Measurements from ENCODE around the gene LARGE2.
A peak's percentile ranks its signal among the peaks of the same experiment; 100 is the strongest.
"Not testable (repeated sequence)": the region's sequence is repeated elsewhere in the genome, so short reads cannot be mapped to it uniquely, and the experiment has no call there.

Gene LARGE2

GRCh38 chr11:45889555-45889954 lies 32.9 kb upstream of the LARGE2 start:
- Mint-ChIP-seq H3K4me3 (no peak overlapping the region), H3K9me3 (no peaks in the 10 kb centered on the region), H3K4me1 (ENCODE audit: low read depth) (peaks cover under 1% of the 10 kb centered on the region), H3K36me3 (ENCODE audit: low read depth) (no peaks in the 10 kb centered on the region), H3K27ac (no peak overlapping the region), H3K27me3 (ENCODE audit: low read depth) (peaks cover 12% of the 10 kb centered on the region)

GRCh38 chr11:45889966-45890365 lies 32.5 kb upstream of the LARGE2 start:
- H3K4me1 Mint-ChIP-seq (ENCODE audit: low read depth): no peaks in the 10 kb centered on the region
- no peak overlapping the region for H3K27ac Mint-ChIP-seq
- no peaks in the 10 kb centered on the region for H3K9me3 Mint-ChIP-seq
- no peaks in the 10 kb centered on the region for H3K36me3 Mint-ChIP-seq (ENCODE audit: low read depth)
- H3K4me3 Mint-ChIP-seq: no peak overlapping the region
- peaks cover 10% of the 10 kb centered on the region for H3K27me3 Mint-ChIP-seq (ENCODE audit: low read depth)

- H3K27ac Mint-ChIP-seq: no peak overlapping the region
- H3K4me3 Mint-ChIP-seq: no peak overlapping the region
- H3K4me1 Mint-ChIP-seq (ENCODE audit: low read depth): no peaks in the 10 kb centered on the region
- H3K9me3 Mint-ChIP-seq: no peaks in the 10 kb centered on the region
- H3K27me3 Mint-ChIP-seq (ENCODE audit: low read depth): peaks cover 11% of the 10 kb centered on the region
- H3K36me3 Mint-ChIP-seq (ENCODE audit: low read depth): no peaks in the 10 kb centered on the region
Observed at GRCh38 chr11:45890886-45891550, 31.4 kb upstream of the LARGE2 start.

GRCh38 chr11:45892856-45893255 lies 29.6 kb upstream of the LARGE2 start:
- Mint-ChIP-seq H3K9me3 (no peaks in the 10 kb centered on the region), H3K4me1 (ENCODE audit: low read depth) (no peaks in the 10 kb centered on the region), H3K27ac (no peak overlapping the region), H3K36me3 (ENCODE audit: low read depth) (no peaks in the 10 kb centered on the region), H3K4me3 (no peak overlapping the region), H3K27me3 (ENCODE audit: low read depth) (peaks cover 13% of the 10 kb centered on the region)

GRCh38 chr11:45894555-45895247 lies 27.8 kb upstream of the LARGE2 start:
- no peak overlapping the region for H3K4me3 Mint-ChIP-seq
- no peaks in the 10 kb centered on the region for H3K4me1 Mint-ChIP-seq (ENCODE audit: low read depth)
- no peaks in the 10 kb centered on the region for H3K36me3 Mint-ChIP-seq (ENCODE audit: low read depth)
- no peak overlapping the region for H3K27ac Mint-ChIP-seq
- peaks cover 25% of the 10 kb centered on the region for H3K27me3 Mint-ChIP-seq (ENCODE audit: low read depth)
- H3K9me3 Mint-ChIP-seq: no peaks in the 10 kb centered on the region

- no peak overlapping the region for H3K4me3 Mint-ChIP-seq
Observed at GRCh38 chr11:45895553-45896259, 26.8 kb upstream of the LARGE2 start.

GRCh38 chr11:45896422-45896984 lies 26.0 kb upstream of the LARGE2 start:
- H3K4me1 Mint-ChIP-seq (ENCODE audit: low read depth): peaks cover 2% of the 10 kb centered on the region
- H3K4me3 Mint-ChIP-seq: no peak overlapping the region
- H3K9me3 Mint-ChIP-seq: no peaks in the 10 kb centered on the region
- peaks cover 37% of the 10 kb centered on the region for H3K27me3 Mint-ChIP-seq (ENCODE audit: low read depth)
- H3K27ac Mint-ChIP-seq: no peak overlapping the region
- no peaks in the 10 kb centered on the region for H3K36me3 Mint-ChIP-seq (ENCODE audit: low read depth)

More at GRCh38 chr11:45895553-45896259, 26.8 kb upstream of the LARGE2 start:
- Mint-ChIP-seq H3K36me3 (ENCODE audit: low read depth) (no peaks in the 10 kb centered on the region), H3K27ac (no peak overlapping the region), H3K27me3 (ENCODE audit: low read depth) (peaks cover 29% of the 10 kb centered on the region), H3K9me3 (no peaks in the 10 kb centered on the region), H3K4me1 (ENCODE audit: low read depth) (peaks cover 2% of the 10 kb centered on the region)

GRCh38 chr11:45897556-45897955 lies 24.9 kb upstream of the LARGE2 start:
- no peak overlapping the region for H3K27ac Mint-ChIP-seq
- H3K36me3 Mint-ChIP-seq (ENCODE audit: low read depth): no peaks in the 10 kb centered on the region
- H3K9me3 Mint-ChIP-seq: no peaks in the 10 kb centered on the region
- H3K4me3 Mint-ChIP-seq: no peak overlapping the region
- H3K4me1 Mint-ChIP-seq (ENCODE audit: low read depth): peaks cover 2% of the 10 kb centered on the region
- H3K27me3 Mint-ChIP-seq (ENCODE audit: low read depth): peaks cover 43% of the 10 kb centered on the region

- Mint-ChIP-seq H3K4me1 (ENCODE audit: low read depth) (peaks cover 2% of the 10 kb centered on the region), H3K27me3 (ENCODE audit: low read depth) (peaks cover 43% of the 10 kb centered on the region), H3K27ac (no peak overlapping the region), H3K9me3 (no peaks in the 10 kb centered on the region), H3K4me3 (peak overlapping the region; percentile 54), H3K36me3 (ENCODE audit: low read depth) (no peaks in the 10 kb centered on the region)
Observed at GRCh38 chr11:45899086-45899447, 23.4 kb upstream of the LARGE2 start.

GRCh38 chr11:45899448-45900174 lies 22.8 kb upstream of the LARGE2 start:
- Mint-ChIP-seq H3K27ac (no peak overlapping the region), H3K36me3 (ENCODE audit: low read depth) (no peaks in the 10 kb centered on the region), H3K27me3 (ENCODE audit: low read depth) (peaks cover 43% of the 10 kb centered on the region), H3K4me1 (ENCODE audit: low read depth) (peaks cover 2% of the 10 kb centered on the region), H3K4me3 (peak overlapping the region; percentile 54), H3K9me3 (no peaks in the 10 kb centered on the region)

GRCh38 chr11:45900175-45900800 lies 22.2 kb upstream of the LARGE2 start:
- H3K27ac Mint-ChIP-seq: not testable (repeated sequence)

GRCh38 chr11:45900916-45901617 lies 21.4 kb upstream of the LARGE2 start:
- H3K4me1 Mint-ChIP-seq (ENCODE audit: low read depth): peaks cover 2% of the 10 kb centered on the region
- H3K27ac Mint-ChIP-seq: no peak overlapping the region
- peaks cover 39% of the 10 kb centered on the region for H3K27me3 Mint-ChIP-seq (ENCODE audit: low read depth)
- H3K36me3 Mint-ChIP-seq (ENCODE audit: low read depth): no peaks in the 10 kb centered on the region
- H3K9me3 Mint-ChIP-seq: no peaks in the 10 kb centered on the region
- peak overlapping the region; percentile 39 for H3K4me3 Mint-ChIP-seq

More at GRCh38 chr11:45900175-45900800, 22.2 kb upstream of the LARGE2 start:
- H3K4me3 Mint-ChIP-seq: peak overlapping the region; percentile 39
- H3K4me1 Mint-ChIP-seq (ENCODE audit: low read depth); H3K9me3 Mint-ChIP-seq; H3K36me3 Mint-ChIP-seq (ENCODE audit: low read depth): not testable (repeated sequence)
- H3K27me3 Mint-ChIP-seq (ENCODE audit: low read depth): peaks cover 39% of the 10 kb centered on the region

- no peaks in the 10 kb centered on the region for H3K9me3 Mint-ChIP-seq
- peaks cover 39% of the 10 kb centered on the region for H3K27me3 Mint-ChIP-seq (ENCODE audit: low read depth)
- no peak overlapping the region for H3K27ac Mint-ChIP-seq
- no peak overlapping the region for H3K4me3 Mint-ChIP-seq
- H3K36me3 Mint-ChIP-seq (ENCODE audit: low read depth): no peaks in the 10 kb centered on the region
- peaks cover 4% of the 10 kb centered on the region for H3K4me1 Mint-ChIP-seq (ENCODE audit: low read depth)
Observed at GRCh38 chr11:45901626-45902025, 20.8 kb upstream of the LARGE2 start.

Data from T-helper 1 cell treated with Interleukin-12 subunit alpha and Interleukin-12 subunit beta and Interleukin-4 antibody, amounts not matched to agents 30 μg/mL and 1 μg/mL, for 36 hours (primary cell).